ENCODE data around the gene SERPINA5.

SERPINA5 gene

DNA sequence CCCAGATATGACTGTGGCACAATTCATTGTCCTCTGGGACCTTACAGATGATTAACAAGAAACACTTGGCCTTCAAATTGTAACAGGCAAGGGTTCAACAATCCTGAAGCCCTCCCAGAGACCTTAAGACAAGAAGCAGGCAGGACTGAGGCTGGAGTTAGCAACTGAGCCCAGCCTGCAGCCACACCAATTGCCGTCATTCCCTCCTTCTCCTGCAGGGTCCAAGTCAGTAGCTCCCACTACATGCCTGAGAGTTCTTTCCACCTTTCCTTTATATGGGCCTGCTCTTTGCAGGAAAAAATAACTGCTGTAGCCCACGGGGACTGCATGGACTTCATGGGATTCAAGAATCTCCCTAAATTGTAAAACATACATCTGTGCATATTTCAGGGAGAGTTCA is 22.4 kb upstream of the SERPINA5 start:
- Mint-ChIP-seq H3K4me1 (no peaks in the 10 kb centered on the region), H3K27ac (no peak overlapping the region), H3K36me3 (ENCODE audit: low read depth) (no peaks in the 10 kb centered on the region), H3K27me3 (ENCODE audit: low read depth) (peaks cover 8% of the 10 kb centered on the region), H3K9me3 (peaks cover 12% of the 10 kb centered on the region), H3K4me3 (no peak overlapping the region)
- TF ChIP-seq, protein P1, sequence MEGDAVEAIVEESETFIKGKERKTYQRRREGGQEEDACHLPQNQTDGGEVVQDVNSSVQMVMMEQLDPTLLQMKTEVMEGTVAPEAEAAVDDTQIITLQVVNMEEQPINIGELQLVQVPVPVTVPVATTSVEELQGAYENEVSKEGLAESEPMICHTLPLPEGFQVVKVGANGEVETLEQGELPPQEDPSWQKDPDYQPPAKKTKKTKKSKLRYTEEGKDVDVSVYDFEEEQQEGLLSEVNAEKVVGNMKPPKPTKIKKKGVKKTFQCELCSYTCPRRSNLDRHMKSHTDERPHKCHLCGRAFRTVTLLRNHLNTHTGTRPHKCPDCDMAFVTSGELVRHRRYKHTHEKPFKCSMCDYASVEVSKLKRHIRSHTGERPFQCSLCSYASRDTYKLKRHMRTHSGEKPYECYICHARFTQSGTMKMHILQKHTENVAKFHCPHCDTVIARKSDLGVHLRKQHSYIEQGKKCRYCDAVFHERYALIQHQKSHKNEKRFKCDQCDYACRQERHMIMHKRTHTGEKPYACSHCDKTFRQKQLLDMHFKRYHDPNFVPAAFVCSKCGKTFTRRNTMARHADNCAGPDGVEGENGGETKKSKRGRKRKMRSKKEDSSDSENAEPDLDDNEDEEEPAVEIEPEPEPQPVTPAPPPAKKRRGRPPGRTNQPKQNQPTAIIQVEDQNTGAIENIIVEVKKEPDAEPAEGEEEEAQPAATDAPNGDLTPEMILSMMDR (IDR thresholded peaks at IDR 0.05; ENCODE audit: unreplicated experiment in 3 of 3), result no peak

DNA sequence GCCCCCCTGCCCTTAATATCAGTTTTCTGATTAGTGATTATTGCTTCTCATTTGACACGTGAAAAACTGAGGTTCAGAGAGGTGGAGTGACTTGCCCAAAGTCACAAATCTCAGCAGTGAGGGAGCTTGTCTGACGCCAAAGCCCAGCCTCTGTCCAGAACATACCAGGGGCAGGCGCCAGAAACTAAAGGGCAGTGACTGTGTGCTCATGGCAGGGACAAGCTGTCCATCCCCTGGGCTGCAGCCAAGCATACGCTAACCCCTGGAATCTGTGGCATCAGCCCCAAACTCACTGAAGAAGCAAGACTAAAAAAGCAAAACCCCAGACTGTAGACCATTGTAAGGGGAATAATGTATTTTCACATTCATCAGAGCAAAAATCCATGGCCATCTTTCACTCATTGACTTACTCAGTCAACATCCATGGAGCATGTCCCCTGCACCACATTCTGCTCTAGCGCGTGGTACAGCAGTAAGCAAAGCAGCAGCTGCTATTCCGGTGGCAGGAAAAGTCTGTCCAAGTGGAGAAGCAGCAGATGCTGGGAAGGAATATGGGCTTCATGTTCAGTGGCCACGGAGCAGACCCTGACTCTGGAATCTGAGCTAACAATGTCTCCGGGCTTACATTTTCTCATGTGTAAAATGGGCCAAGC is 21.5 kb upstream of the SERPINA5 start:
- TF ChIP-seq, protein P1 (IDR thresholded peaks at IDR 0.05; ENCODE audit: unreplicated experiment in 3 of 3), result no peak
- no peaks in the 10 kb centered on the region for H3K36me3 Mint-ChIP-seq (ENCODE audit: low read depth)
- peaks cover 8% of the 10 kb centered on the region for H3K27me3 Mint-ChIP-seq (ENCODE audit: low read depth)
- H3K4me3 Mint-ChIP-seq, result no peak overlapping the region
- no peaks in the 10 kb centered on the region for H3K4me1 Mint-ChIP-seq
- no peak overlapping the region for H3K27ac Mint-ChIP-seq
- H3K9me3 Mint-ChIP-seq, result peaks cover 6% of the 10 kb centered on the region

DNA sequence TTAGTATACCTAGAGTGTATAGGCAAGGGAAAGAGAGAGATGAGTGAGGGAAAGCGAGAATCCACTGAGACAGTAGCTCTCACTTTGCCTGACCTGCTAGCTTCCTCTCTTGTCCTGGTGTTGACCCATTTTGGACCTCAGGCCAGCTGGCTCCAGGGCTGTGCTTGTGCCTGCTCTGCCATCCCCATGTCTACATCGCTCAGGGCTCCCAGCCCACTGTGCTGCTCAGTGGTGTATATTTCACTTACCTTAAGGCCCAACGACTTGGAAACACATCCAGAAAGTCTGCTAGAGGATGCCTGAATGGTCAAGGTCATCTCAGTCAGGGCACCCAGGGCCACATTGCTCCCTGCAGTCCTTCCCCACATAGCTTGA is 20.9 kb upstream of the SERPINA5 start:
- Mint-ChIP-seq H3K36me3 (ENCODE audit: low read depth) (no peaks in the 10 kb centered on the region), H3K9me3 (peaks cover 2% of the 10 kb centered on the region), H3K27me3 (ENCODE audit: low read depth) (peaks cover 8% of the 10 kb centered on the region), H3K4me1 (no peaks in the 10 kb centered on the region), H3K4me3 (no peak overlapping the region), H3K27ac (no peak overlapping the region)
- TF ChIP-seq, protein P1 (IDR thresholded peaks at IDR 0.05; ENCODE audit: unreplicated experiment in 3 of 3), result no peak

DNA sequence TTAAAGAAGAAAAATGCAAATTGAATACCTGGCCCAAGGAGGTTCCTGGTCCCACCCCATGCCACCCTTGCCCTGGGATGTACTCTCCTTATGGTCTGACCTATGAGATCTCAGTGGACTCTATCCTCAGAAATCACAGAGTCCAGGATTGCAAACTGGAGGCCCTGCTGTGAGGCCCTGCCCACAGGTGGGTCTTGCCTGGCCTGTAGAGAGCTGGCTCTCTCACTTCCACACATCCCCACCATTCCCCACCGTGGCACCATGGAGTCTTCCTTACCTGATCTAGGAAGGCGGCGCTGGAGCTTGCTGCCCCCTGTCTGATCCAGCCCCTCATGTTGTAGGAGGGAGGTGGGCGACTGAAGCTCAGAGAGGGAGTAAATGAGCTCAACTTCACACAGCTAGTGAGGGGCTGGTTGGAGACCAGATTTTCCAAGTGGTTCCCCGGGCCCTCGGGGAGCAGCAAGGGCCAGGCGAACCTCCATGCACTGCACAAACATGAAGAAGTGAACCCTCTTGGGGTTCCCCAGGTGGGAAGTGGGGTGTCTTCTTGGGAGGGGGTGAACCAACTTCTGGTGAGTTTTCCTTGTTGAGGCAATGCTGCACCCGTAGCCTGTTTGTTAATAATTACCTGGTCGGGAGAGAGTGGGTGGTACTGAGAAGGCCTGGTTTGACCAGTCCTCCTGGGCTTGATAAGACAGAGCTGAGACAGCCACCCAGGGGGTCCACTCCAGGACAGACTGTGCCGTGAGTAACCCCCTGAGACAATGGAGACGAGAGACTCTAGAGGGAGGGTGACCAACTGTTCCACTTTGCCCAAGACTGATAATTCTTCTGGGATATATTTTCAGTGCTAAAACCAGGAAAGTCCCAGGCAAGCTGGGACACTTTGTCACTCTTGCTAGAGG is 20.2 kb upstream of the SERPINA5 start, which contains the start of gene SERPINA4:
SERPINA4 (plus strand) TSS at position 692 of the 905 bp plus-strand sequence. CDS start 2,041 bp downstream, outside the sequence.
- Mint-ChIP-seq H3K27ac (no peak within 1 kb of the TSS), H3K4me3 (no peak within 1 kb of the TSS), H3K9me3 (no peaks in the 10 kb centered on the region), H3K27me3 (ENCODE audit: low read depth) (peaks cover 8% of the 10 kb centered on the region), H3K36me3 (ENCODE audit: low read depth) (no peaks in the 10 kb centered on the region), H3K4me1 (no peaks in the 10 kb centered on the region)
- TF ChIP-seq, protein P1 (IDR thresholded peaks at IDR 0.05; ENCODE audit: unreplicated experiment in 3 of 3), result no peak

DNA sequence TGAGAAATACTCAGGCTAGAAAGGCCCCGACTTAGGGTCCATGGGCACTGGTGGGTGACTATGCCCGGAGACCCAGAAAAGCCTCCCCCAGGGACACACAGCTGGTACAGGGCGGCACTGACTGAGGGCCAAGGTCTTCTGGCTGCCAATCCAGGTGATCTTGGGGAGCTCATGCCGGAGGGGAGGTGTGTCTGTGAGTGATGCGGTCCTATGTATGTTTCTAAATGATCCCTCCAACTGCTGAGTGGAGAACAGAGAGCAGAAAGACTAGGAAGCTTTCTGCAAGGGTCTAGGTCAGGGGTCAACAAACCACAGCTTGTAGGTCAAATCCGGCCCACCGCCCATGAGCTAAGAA is 19.6 kb upstream of the SERPINA5 start:
- no peak overlapping the region for H3K27ac Mint-ChIP-seq
- no peaks in the 10 kb centered on the region for H3K36me3 Mint-ChIP-seq (ENCODE audit: low read depth)
- no peaks in the 10 kb centered on the region for H3K9me3 Mint-ChIP-seq
- H3K4me3 Mint-ChIP-seq, result no peak overlapping the region
- H3K4me1 Mint-ChIP-seq, result no peaks in the 10 kb centered on the region
- H3K27me3 Mint-ChIP-seq (ENCODE audit: low read depth), result peaks cover 10% of the 10 kb centered on the region
- TF ChIP-seq, protein P1 (IDR thresholded peaks at IDR 0.05; ENCODE audit: unreplicated experiment in 3 of 3), result no peak

Measured in nephron (organoid).